K562 (cell line): ENCODE data around the gene MYL12A. TPM values are rescaled to one million over a fixed set of nuclear protein-coding genes. Genes with fewer than 3 reads are reported as not detected.

Source experiments
- BRF1 ChIP-seq: IDR thresholded peaks from 3 replicates; pipeline ENCODE4 v1.6.1; 2011; ENCODE audit warnings: borderline replicate concordance, mild to moderate bottlenecking; ENCODE audit not compliant: insufficient read length; ENCODE audit errors: extremely low read depth
- CHD7 ChIP-seq: fragments of 200-600 bp; sonication (generic); IDR thresholded peaks from one replicate; pipeline ENCODE4 v1.6.1; 2012; ENCODE audit warnings: mild to moderate bottlenecking, low read depth, low read length, inconsistent platforms
- ZNF644 ChIP-seq: fragments of 200-800 bp; sonication (Bioruptor generic); IDR thresholded peaks from 2 replicates; pipeline ENCODE4 v1.6.1; 2016; ENCODE audit warnings: low read depth, missing genetic modification characterization, missing compliant biosample characterization
- ZNF778 ChIP-seq: fragments of 450-650 bp; formaldehyde crosslinking; IDR thresholded peaks from 2 replicates; pipeline ENCODE4 v1.4.0; 2020; ENCODE audit warnings: mild to moderate bottlenecking, moderate library complexity
- polyA plus RNA-seq, 8 experiments: library from polyadenylated mRNA; depleted of rRNA in 4 of 8; stranded (reverse) in 5 of 8; unstranded in 3 of 8; fragments of >200 nt; fragmentation: Nextera tagmentation in 2 of 8; fragmentation: Illumina TruSeq in 1 of 8; extraction: Ambion mirVana in 2 of 8; extraction: Trizol in 1 of 8; gene quantifications; 2 replicates each; pipeline versions ENCODE4 v1.2.1 to v1.2.3, GENCODE V29; 2011 to 2014; ENCODE audit warnings: inconsistent platforms in 1 of 8, missing spikeins in 1 of 8
- total RNA-seq, 7 experiments: library from RNA; depleted of rRNA in 6 of 7; stranded (reverse); fragments of >200 nt in 6 of 7; fragmentation: Illumina TruSeq in 2 of 7; extraction: Trizol in 2 of 7; gene quantifications; 2 replicates each; pipeline versions ENCODE4 v1.2.1 to v1.2.3, GENCODE V29; 2011 to 2021; ENCODE audit warnings: low replicate concordance in 1 of 7

Gene MYL12A
- total and polyA plus RNA-seq, 9 of the 15 experiments (the other 6 are each of a cell fraction or from before 2014, with no cell fraction given): 308 to 1,031 (median 559) TPM

- TF ChIP-seq CHD7 (no peak), ZNF778 (CRISPR knock-in tag) (no peak), BRF1 (no peak), ZNF644 (no peak)
These were observed 34.1 kb upstream of the MYL12A start (continued) for GRCh38 chr18:3213300-3214059.
